Osteoblast (primary cell): ENCODE measurements around the gene IBA57. TPM values are rescaled to one million over a fixed set of nuclear protein-coding genes. Genes with fewer than 3 reads are reported as not detected.
A peak's percentile ranks its signal among the peaks of the same experiment; 100 is the strongest.

ENCODE experiments used
- DNase-seq: peaks from one replicate; pipeline ENCODE4 v3.0.0; 2011; ENCODE audit warnings: low spot score, mixed read lengths; ENCODE audit not compliant: insufficient read length; ENCODE audit errors: missing footprints
- H2AFZ ChIP-seq: 2 replicates; pipeline ENCODE4 v1.6.0; 2011; ENCODE audit warnings: mild to moderate bottlenecking, low read length
- H3K27ac ChIP-seq: 2 replicates; pipeline ENCODE4 v1.5.1; 2011; ENCODE audit warnings: mild to moderate bottlenecking, low read depth, low read length, moderate library complexity
- H3K27me3 ChIP-seq: 2 replicates; pipeline ENCODE4 v1.6.0; 2012; ENCODE audit warnings: mild to moderate bottlenecking, control low read depth, inconsistent platforms, low read length, moderate library complexity; ENCODE audit not compliant: insufficient read depth
- H3K36me3 ChIP-seq: 2 replicates; pipeline ENCODE4 v1.5.1; 2011; ENCODE audit warnings: mild to moderate bottlenecking, low read length, control low read depth, moderate library complexity; ENCODE audit not compliant: insufficient read depth
- H3K4me1 ChIP-seq: 2 replicates; pipeline ENCODE4 v1.5.1; 2011; ENCODE audit warnings: mild to moderate bottlenecking, low read length, control low read depth, moderate library complexity; ENCODE audit not compliant: insufficient read depth
- H3K4me2 ChIP-seq: 2 replicates; pipeline ENCODE4 v1.6.0; 2011; ENCODE audit warnings: mild to moderate bottlenecking, low read length; ENCODE audit not compliant: insufficient read depth
- H3K4me3 ChIP-seq: fragments of 200-600 bp; sonication (generic); 3 replicates; pipeline ENCODE4 v1.5.1; 2012; ENCODE audit warnings: mild to moderate bottlenecking, low read length, inconsistent platforms; ENCODE audit not compliant: insufficient read depth
- H3K79me2 ChIP-seq: 2 replicates; pipeline ENCODE4 v1.6.0; 2012; ENCODE audit warnings: mild to moderate bottlenecking, low read length, control low read depth, inconsistent platforms; ENCODE audit not compliant: insufficient read depth
- H3K9me3 ChIP-seq: 2 replicates; pipeline ENCODE4 v1.5.1; 2011; ENCODE audit warnings: low read depth, low read length, control low read depth
- H4K20me1 ChIP-seq: 2 replicates; pipeline ENCODE4 v1.6.0; 2012; ENCODE audit warnings: mild to moderate bottlenecking, low read length, control low read depth; ENCODE audit not compliant: insufficient read depth
- CTCF ChIP-seq: IDR thresholded peaks from 2 replicates; pipeline ENCODE4 v1.5.1; 2011; ENCODE audit warnings: mild to moderate bottlenecking, low read depth, low read length, moderate library complexity; ENCODE audit errors: extremely low read depth
- total RNA-seq: library from RNA; depleted of rRNA; stranded (reverse); fragments of >200 nt; gene quantifications from 2 replicates; pipeline ENCODE4 v1.2.3, GENCODE V29; 2012

Gene IBA57
- total RNA-seq, 1 donor, result 4.7 TPM

- TF ChIP-seq CTCF, result no peak
- Histone ChIP-seq H3K4me1 (peaks cover 19% of the 10 kb centered on the region), H3K4me3 (no peak overlapping the region), H3K27ac (peak overlapping the region; percentile 10), H3K4me2 (peak overlapping the region; percentile 4), H4K20me1 (peaks cover 44% of the 10 kb centered on the region), H3K79me2 (peaks cover 45% of the 10 kb centered on the region), H2AFZ (no peak overlapping the region), H3K9me3 (no peaks in the 10 kb centered on the region), H3K36me3 (peaks cover 4% of the 10 kb centered on the region), H3K27me3 (no peaks in the 10 kb centered on the region)
- peak; percentile 69 for DNase-seq
These were observed 14.3 kb upstream of the IBA57 start for GRCh38 chr1:228151180-228151925.

- DNase-seq, result peak; percentile 58
- TF ChIP-seq CTCF, result no peak
- Histone ChIP-seq H3K27me3 (no peaks in the 10 kb centered on the region), H3K79me2 (peaks cover 35% of the 10 kb centered on the region), H3K4me2 (no peak overlapping the region), H3K4me1 (peaks cover 19% of the 10 kb centered on the region), H3K9me3 (no peaks in the 10 kb centered on the region), H4K20me1 (peaks cover 42% of the 10 kb centered on the region), H2AFZ (no peak overlapping the region), H3K27ac (no peak overlapping the region), H3K4me3 (no peak overlapping the region), H3K36me3 (no peaks in the 10 kb centered on the region)
These were observed 13.3 kb upstream of the IBA57 start for GRCh38 chr1:228152097-228152917.

DNA sequence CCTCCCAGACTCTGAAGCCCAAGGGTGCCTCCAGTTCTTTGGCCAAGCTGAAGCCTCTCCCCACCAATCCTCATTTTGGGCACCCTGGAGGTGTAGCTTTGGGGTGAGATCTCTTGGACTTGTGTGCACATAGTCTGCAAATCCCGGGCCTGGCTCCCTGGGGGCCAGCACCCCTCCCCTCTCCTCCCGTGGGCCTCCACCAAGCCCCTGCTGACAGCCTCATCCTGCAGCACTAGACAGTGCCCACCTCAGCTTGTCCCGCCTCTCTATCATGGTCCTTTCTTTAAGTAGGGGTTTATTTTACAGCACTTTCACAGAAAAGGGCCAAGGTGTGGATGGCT is 12.7 kb upstream of the IBA57 start:
- no peak overlapping the region for H3K27ac ChIP-seq
- H2AFZ ChIP-seq, result no peak overlapping the region
- no peaks in the 10 kb centered on the region for H3K9me3 ChIP-seq
- no peak for DNase-seq
- H4K20me1 ChIP-seq, result peaks cover 42% of the 10 kb centered on the region
- H3K4me2 ChIP-seq, result no peak overlapping the region
- no peak overlapping the region for H3K4me3 ChIP-seq
- H3K27me3 ChIP-seq, result peaks cover 2% of the 10 kb centered on the region
- H3K79me2 ChIP-seq, result peaks cover 29% of the 10 kb centered on the region
- H3K36me3 ChIP-seq, result no peaks in the 10 kb centered on the region
- TF ChIP-seq CTCF, result no peak
- peaks cover 19% of the 10 kb centered on the region for H3K4me1 ChIP-seq

- Histone ChIP-seq H3K36me3 (no peaks in the 10 kb centered on the region), H3K27ac (no peak overlapping the region), H3K4me3 (no peak overlapping the region), H2AFZ (no peak overlapping the region), H4K20me1 (peaks cover 42% of the 10 kb centered on the region), H3K9me3 (no peaks in the 10 kb centered on the region), H3K4me1 (peaks cover 19% of the 10 kb centered on the region), H3K79me2 (peaks cover 17% of the 10 kb centered on the region), H3K27me3 (peaks cover 10% of the 10 kb centered on the region), H3K4me2 (no peak overlapping the region)
- no peak for TF ChIP-seq CTCF
- DNase-seq, result peak; percentile 72
These were observed 11.5 kb upstream of the IBA57 start for GRCh38 chr1:228154021-228154669.
